ENCODE data around the gene F10.

F10 gene

GRCh38 chr13:113118261-113119021, 4.2 kb upstream of the F10 start:
- no peak overlapping the region for H3K27ac ChIP-seq
- TF ChIP-seq CTCF (conservative IDR thresholded peaks at IDR 0.05), result no peak

GRCh38 chr13:113119166-113119821, 3.3 kb upstream of the F10 start:
- H3K27ac ChIP-seq, result no peak overlapping the region
- TF ChIP-seq CTCF (conservative IDR thresholded peaks at IDR 0.05), result no peak

- H3K27ac ChIP-seq, result no peak overlapping the region
- no peak for TF ChIP-seq CTCF (conservative IDR thresholded peaks at IDR 0.05)
Observed at GRCh38 chr13:113119822-113120189, 2.8 kb upstream of the F10 start.

GRCh38 chr13:113120300-113121182, 2.1 kb upstream of the F10 start:
- TF ChIP-seq CTCF (conservative IDR thresholded peaks at IDR 0.05), result no peak
- H3K27ac ChIP-seq, result no peak overlapping the region

- no peak overlapping the region for H3K27ac ChIP-seq
- no peak for TF ChIP-seq CTCF (conservative IDR thresholded peaks at IDR 0.05)
Observed at GRCh38 chr13:113121183-113121927, 1.2 kb upstream of the F10 start.

- TF ChIP-seq CTCF (conservative IDR thresholded peaks at IDR 0.05), result no peak
- H3K27ac ChIP-seq, result no peak overlapping the region
Observed at GRCh38 chr13:113121928-113122471, 599 bp upstream of the F10 start.

Data from VCaP (cell line).